Measurements from ENCODE around the gene PRPF4. TPM values are rescaled to one million over a fixed set of nuclear protein-coding genes. Genes with fewer than 3 reads are reported as not detected.
"Not testable (repeated sequence)": the region's sequence is repeated elsewhere in the genome, so short reads cannot be mapped to it uniquely, and the experiment has no call there.

PRPF4 gene
- total RNA-seq, 1 experiment from 2014 or later, result 38.6 TPM

- Mint-ChIP-seq H3K4me3 (ENCODE audit: unreplicated experiment) (peak overlapping the region; percentile 10), H3K27ac (ENCODE audit: unreplicated experiment) (no peak overlapping the region), H3K4me1 (ENCODE audit: low read depth, unreplicated experiment) (peaks cover 20% of the 10 kb centered on the region), H3K27me3 (ENCODE audit: insufficient read depth, unreplicated experiment) (no peaks in the 10 kb centered on the region), H3K36me3 (ENCODE audit: insufficient read depth, unreplicated experiment) (peaks cover 8% of the 10 kb centered on the region), H3K9me3 (ENCODE audit: unreplicated experiment) (no peaks in the 10 kb centered on the region)
- BruUV-seq (replicated peaks), result no TSS peak
- TF ChIP-seq CTCF (IDR thresholded peaks at IDR 0.05; ENCODE audit: insufficient read depth in 1 of 2, low read depth in 1 of 2, low read length in 1 of 2, severe bottlenecking in 1 of 2, unreplicated experiment in 1 of 2), result no peak
- no peaks in the 10 kb centered on the region for H3K9me3 ChIP-seq
- H3K4me1 ChIP-seq, result peaks cover 15% of the 10 kb centered on the region
- DNase-seq, result peak in 1 of 2 experiments; percentile 55
- no peaks in the 10 kb centered on the region for H3K27me3 ChIP-seq (replicated peaks; ENCODE audit: control insufficient read depth, insufficient read depth, low read length)
- no peaks in the 10 kb centered on the region; the same call in 1 of the 2 replicates for H3K36me3 ChIP-seq (ENCODE audit: control insufficient read depth, insufficient read depth, low read length)
- ChIA-PET POLR2A (interaction anchor here (0.6 kb wide), 2 partner anchors 47 to 182 kb away, joined by 3 to 4 read pairs; partner anchors contain the start of genes C9orf43, CDC26, POLE3 and PRPF4), CTCF (interaction anchor here (0.6 to 1.4 kb wide), 3 partner anchors 13 to 77 kb away, joined by 4 to 6 read pairs (median 4); partner anchors contain the start of gene SLC31A2)
- no peak overlapping the region for H3K4me3 ChIP-seq (ENCODE audit: low read depth, low read length)
- intact Hi-C loops (cut with micrococcal nuclease; ENCODE audit: unreplicated experiment), result loop anchor here (10.0 kb wide), 1 partner anchor 893 kb away; the partner anchor contains the start of gene PTBP3
Measured at GRCh38 chr9:113228130-113228665, 47.3 kb upstream of the PRPF4 start.

GRCh38 chr9:113231701-113232100 is 43.8 kb upstream of the PRPF4 start:
- ChIA-PET CTCF (no interaction called here), POLR2A (no interaction called here)
- Histone ChIP-seq H3K4me3 (ENCODE audit: low read depth, low read length) (no peak overlapping the region), H3K27me3 (replicated peaks; ENCODE audit: control insufficient read depth, insufficient read depth, low read length) (no peaks in the 10 kb centered on the region), H3K4me1 (peaks cover 15% of the 10 kb centered on the region), H3K36me3 (ENCODE audit: control insufficient read depth, insufficient read depth, low read length) (no peaks in the 10 kb centered on the region; the same call in 1 of the 2 replicates), H3K9me3 (no peaks in the 10 kb centered on the region)
- Mint-ChIP-seq H3K27ac (ENCODE audit: unreplicated experiment) (no peak overlapping the region), H3K4me1 (ENCODE audit: low read depth, unreplicated experiment) (peaks cover 10% of the 10 kb centered on the region), H3K36me3 (ENCODE audit: insufficient read depth, unreplicated experiment) (no peaks in the 10 kb centered on the region), H3K9me3 (ENCODE audit: unreplicated experiment) (no peaks in the 10 kb centered on the region), H3K27me3 (ENCODE audit: insufficient read depth, unreplicated experiment) (no peaks in the 10 kb centered on the region), H3K4me3 (ENCODE audit: unreplicated experiment) (no peak overlapping the region)
- no peak for DNase-seq
- intact Hi-C loops (cut with micrococcal nuclease; ENCODE audit: unreplicated experiment), result no loop called here
- no peak for TF ChIP-seq CTCF (IDR thresholded peaks at IDR 0.05; ENCODE audit: insufficient read depth in 1 of 2, low read depth in 1 of 2, low read length in 1 of 2, severe bottlenecking in 1 of 2, unreplicated experiment in 1 of 2)
- no TSS peak for BruUV-seq (replicated peaks)

- DNase-seq; H3K9me3 Mint-ChIP-seq (ENCODE audit: unreplicated experiment); POLR2A ChIA-PET; H3K4me1 ChIP-seq; H3K27ac Mint-ChIP-seq (ENCODE audit: unreplicated experiment); H3K9me3 ChIP-seq; H3K4me1 Mint-ChIP-seq (ENCODE audit: low read depth, unreplicated experiment); H3K36me3 Mint-ChIP-seq (ENCODE audit: insufficient read depth, unreplicated experiment); H3K27me3 Mint-ChIP-seq (ENCODE audit: insufficient read depth, unreplicated experiment); intact Hi-C loops (cut with micrococcal nuclease; ENCODE audit: unreplicated experiment); BruUV-seq (replicated peaks); H3K4me3 Mint-ChIP-seq (ENCODE audit: unreplicated experiment); H3K27me3 ChIP-seq (replicated peaks; ENCODE audit: control insufficient read depth, insufficient read depth, low read length); H3K4me3 ChIP-seq (ENCODE audit: low read depth, low read length); CTCF ChIA-PET; H3K36me3 ChIP-seq (ENCODE audit: control insufficient read depth, insufficient read depth, low read length): not testable (repeated sequence)
Measured at GRCh38 chr9:113235701-113236255, 39.7 kb upstream of the PRPF4 start.

Data from Caco-2 (cell line).